GM04503 (cell line): ENCODE data around the gene ZSCAN9.

ENCODE experiments used
- DNase-seq: peaks from one replicate; pipeline ENCODE4 v3.0.0-alpha.2; 2012; ENCODE audit warnings: low read depth

Gene ZSCAN9

DNA sequence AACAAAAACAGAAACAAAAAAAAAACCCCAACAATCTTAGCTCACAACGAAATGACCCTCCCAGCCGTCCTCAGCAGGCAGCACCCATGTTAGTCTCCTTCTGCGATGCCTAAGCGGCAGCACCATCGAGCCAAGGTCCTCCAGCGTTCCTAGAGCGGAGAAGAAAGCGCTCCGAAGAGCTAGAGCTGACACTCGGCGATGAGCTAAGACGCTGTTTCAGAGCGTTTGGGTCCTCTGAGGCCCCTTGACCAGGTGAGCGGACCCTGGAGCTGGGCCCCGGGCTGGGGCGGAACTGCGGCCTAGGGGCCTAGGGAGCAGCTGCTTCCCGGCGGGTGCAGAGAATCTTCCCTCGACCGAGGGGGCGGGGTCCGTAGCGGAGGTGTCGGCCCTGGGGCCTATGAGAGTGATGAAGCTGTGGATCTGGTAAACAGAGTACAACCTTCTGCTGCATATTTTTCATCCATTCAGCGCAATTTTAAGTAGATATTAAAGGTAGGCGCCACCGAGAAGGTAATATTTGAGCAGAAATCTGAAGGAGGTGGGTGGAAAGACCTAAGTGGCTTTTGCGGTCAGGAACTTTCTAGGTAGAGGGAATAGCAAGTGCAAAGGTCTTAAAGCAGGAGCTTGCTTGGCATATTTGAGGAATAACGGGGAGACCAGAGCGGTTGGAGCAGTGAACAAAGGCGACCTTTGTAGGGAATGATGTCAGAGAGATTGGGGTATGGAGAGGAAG, 42.1 kb downstream of the ZSCAN9 start, which contains the start of gene ZSCAN26:
TSS of gene ZSCAN26 (plus strand) at position 182 of the 733 bp plus-strand sequence. CDS start 4,777 bp downstream, outside the sequence.
- DNase-seq = peak; percentile 63

- no peak for DNase-seq
Measured at GRCh38 chr6:28267695-28268059, 42.6 kb downstream of the ZSCAN9 start.

DNA sequence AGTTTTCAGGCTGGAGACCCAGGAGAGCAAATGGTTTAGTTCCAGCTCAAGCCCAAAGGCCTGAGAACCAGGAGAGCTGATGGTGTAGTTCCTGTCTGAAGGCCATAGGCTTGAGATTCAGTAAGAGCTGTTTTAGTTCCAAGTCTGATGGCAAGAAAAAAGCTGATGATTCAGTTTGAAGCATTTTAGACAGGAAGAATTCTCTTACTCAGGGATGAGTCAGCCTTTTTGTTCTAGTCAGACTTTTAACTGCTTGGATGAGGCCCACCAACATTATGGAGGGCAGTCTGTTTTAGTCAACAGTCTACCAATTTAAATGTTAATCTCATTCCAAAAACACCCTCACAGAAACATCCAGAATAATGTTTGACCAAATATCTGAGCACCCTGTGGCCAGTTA, 44.4 kb downstream of the ZSCAN9 start:
- peak; percentile 79 for DNase-seq

DNA sequence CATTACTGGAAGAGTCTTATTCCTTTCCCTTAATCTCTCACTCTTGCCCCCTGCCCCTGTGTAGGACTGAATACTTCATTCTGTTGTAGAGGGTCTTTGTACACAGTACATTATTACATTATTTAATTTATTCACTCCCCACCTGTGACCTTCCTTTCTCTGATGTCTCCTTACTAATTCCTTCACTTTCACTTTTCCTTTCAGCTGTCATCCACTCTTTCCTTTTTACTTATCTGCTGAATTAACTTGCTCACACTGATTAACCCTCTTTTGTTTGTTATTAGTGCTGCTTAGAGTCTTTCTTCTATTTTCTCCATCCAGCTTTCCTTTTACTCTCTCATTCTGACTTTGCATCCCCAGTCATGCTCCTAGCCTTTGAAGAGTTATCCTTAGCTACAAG, 49.8 kb downstream of the ZSCAN9 start:
- DNase-seq = no peak

DNA sequence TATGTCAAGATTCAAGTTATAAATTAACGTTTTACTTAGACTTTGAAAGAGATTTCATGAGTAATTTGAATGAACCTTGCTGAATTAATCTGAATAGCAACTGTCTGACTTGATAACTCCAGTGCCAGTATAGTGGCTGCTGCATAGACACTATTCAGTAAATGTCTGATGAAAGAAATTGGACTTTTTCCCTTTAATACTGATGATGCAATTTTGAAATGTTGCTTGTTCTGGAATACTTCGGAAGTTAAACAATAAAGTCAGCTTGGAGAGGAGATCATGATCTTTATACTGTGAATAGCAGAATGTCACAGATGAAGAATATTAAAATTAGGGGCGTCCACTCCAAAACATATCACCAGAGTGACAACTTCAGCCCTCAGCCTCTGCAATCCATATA, 52.7 kb downstream of the ZSCAN9 start:
- DNase-seq = no peak

- no peak for DNase-seq
Measured at GRCh38 chr6:28280595-28281287, 55.7 kb downstream of the ZSCAN9 start.

DNA sequence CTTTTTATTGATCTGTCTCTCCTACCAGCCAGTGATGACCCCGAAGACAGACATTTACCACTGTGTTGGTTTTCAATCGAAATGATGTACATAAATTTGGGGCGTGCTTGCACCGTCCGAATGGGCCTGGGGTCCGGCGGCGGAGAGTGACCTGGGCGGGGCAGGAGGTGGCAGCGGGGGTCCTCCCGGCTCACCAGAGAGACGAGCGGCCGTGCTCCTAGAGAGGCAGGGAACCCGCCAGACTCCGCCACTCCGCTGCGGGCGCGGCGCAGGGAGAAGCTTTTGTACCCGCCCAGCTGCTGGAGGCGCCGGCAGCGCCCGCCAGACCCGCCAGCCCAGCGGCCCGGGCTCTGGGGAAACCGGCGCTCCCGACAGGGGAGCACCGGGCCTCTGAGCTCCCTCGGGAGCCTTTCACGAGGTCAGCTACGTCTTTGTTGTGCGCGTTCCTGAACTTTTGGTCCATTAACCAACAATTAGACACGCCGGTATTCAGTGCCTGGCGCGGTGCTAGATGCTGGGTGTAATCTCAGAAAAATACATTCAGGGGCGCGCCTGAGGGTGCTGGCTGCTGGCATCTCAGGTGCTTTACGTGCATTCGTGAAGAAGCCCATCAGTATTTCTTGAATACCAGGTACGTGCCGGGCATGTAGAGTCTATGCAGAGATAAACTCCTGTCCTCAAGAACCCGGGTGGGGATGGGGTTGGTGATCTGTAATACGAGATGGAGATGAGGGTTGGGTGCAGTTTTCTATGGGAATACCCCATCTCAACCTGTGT, 56.4 kb downstream of the ZSCAN9 start, which contains the start of gene PGBD1:
TSS of gene PGBD1 (plus strand) at position 285 of the 777 bp plus-strand sequence. CDS start 2,242 bp downstream, outside the sequence.
- DNase-seq = peak; percentile 11

GRCh38 chr6:28282926-28283325, 57.9 kb downstream of the ZSCAN9 start:
- no peak for DNase-seq
